Sigmoid colon (tissue), 3 donors: ENCODE measurements around the gene CLSTN1.

Source experiments
- POLR2A ChIP-seq, 2 donors: fragments of 450-650 bp; IDR thresholded peaks; one replicate each; pipeline ENCODE4 v1.6.1; 2016; ENCODE audit warnings: antibody characterized with exemption in 2 of 2, mild to moderate bottlenecking in 2 of 2, moderate library complexity in 2 of 2
- TF ChIP-seq, protein P1 (sequence below), 4 experiments: fragments of 450-650 bp in 3 of 4; fragments of 200-600 bp in 1 of 4; IDR thresholded peaks; one replicate each; pipeline ENCODE4 v1.5.1; 2016 to 2019; ENCODE audit warnings: antibody characterized with exemption in 4 of 4, mild to moderate bottlenecking in 3 of 4, moderate library complexity in 2 of 4

DNA sequence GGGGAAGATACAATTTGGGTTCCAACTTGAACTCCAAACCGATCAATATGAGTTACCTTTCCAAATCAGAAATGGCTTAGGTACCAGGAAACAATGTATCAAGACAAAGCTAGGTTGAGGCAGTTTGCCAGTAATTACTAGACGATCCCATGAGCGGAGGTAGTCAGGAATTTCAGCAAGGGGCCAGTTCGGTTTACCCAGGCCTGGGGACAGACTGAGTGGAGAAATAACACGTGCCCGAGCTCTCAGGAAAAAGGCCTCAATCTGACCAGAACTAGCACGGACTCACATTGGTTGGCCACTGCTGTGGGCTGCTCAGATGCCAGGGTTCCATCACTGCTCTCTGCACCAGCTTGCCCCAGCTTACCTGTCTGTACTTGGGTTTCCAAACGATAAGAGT, 15.3 kb downstream of the CLSTN1 start:
- TF ChIP-seq, protein P1, sequence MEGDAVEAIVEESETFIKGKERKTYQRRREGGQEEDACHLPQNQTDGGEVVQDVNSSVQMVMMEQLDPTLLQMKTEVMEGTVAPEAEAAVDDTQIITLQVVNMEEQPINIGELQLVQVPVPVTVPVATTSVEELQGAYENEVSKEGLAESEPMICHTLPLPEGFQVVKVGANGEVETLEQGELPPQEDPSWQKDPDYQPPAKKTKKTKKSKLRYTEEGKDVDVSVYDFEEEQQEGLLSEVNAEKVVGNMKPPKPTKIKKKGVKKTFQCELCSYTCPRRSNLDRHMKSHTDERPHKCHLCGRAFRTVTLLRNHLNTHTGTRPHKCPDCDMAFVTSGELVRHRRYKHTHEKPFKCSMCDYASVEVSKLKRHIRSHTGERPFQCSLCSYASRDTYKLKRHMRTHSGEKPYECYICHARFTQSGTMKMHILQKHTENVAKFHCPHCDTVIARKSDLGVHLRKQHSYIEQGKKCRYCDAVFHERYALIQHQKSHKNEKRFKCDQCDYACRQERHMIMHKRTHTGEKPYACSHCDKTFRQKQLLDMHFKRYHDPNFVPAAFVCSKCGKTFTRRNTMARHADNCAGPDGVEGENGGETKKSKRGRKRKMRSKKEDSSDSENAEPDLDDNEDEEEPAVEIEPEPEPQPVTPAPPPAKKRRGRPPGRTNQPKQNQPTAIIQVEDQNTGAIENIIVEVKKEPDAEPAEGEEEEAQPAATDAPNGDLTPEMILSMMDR (IDR thresholded peaks at IDR 0.05), result no peak
- TF ChIP-seq POLR2A (IDR thresholded peaks at IDR 0.05), result no peak
